Left forelimb (tissue), 1 donor: ENCODE measurements around the gene CDH13.

Experiments
- DNase-seq: peaks from one replicate; pipeline ENCODE4 v3.0.0-alpha.2; 2018; ENCODE audit warnings: low spot score

Gene CDH13

GRCh38 chr16:83302853-83303252 lies 676.1 kb downstream of the CDH13 start:
- DNase-seq: no peak

DNA sequence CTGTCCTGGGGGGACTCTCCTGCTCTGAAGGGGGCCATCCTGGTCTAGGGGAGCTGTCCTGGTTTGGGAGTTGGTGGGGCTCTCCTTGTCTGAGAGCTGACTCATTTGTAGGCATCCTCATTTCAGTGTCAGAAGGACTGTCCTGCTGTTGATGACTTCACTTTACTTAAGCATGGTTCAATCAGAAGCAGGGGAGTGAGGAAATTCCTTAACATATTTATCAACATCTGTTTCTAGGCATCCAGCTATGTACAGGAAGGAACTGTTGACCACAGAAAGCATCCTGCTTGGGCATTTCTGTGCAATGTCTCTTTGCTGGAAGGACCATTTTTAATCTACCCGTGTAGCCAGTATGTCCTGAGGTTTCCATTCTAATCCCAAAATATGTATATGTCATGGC lies 678.3 kb downstream of the CDH13 start:
- DNase-seq: no peak

DNA sequence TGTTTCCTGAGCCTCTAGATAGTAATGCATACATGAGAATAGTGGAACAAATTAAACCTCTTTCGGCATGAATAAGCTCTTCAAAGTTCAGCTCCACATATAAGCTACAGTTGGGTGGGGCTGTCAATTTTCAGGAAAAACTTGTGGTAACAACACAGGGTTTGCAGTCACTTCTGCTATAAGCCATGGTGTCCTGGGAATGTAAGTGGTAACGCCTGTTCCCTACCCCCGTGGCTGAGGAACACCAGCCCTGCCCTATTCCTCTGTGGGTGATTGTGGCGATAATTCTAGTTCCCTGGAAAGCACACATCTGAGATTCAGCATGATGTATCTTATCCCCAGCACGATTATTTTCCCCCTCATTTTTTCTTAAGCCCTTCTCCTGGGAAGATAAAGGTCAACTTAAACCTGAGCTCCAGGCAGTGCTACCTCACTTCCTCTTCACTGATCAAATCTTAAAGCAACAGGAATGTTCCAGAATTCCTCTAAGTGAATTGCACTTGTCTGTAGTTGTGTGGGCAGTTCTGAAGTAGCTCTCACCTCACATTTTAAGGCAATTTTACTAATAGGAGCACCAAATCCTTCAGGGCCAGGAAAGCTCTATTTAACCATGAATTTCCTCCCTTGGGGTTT lies 680.3 kb downstream of the CDH13 start:
- DNase-seq: no peak

- DNase-seq: no peak
Measured at GRCh38 chr16:83307594-83307992, 680.8 kb downstream of the CDH13 start.

DNA sequence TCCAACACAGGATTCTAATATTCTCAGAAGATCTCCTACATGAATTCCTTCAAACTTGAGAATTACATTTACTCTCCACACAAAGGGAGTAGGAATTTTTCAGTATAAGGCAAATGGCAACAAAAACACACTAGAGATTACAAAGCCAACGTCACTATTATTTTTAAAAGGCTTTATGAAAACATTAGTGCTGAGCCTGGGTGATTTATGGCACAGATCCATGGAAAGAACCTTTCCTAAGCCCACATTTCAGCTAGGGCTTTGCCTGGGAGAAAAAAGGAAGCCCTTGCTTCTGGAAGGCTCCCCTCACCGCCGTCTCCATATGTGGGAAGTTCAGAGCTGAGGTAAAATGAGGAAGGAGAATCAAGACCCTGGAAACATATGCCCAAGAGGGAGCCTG lies 681.6 kb downstream of the CDH13 start:
- DNase-seq: no peak

- no peak for DNase-seq
Measured at GRCh38 chr16:83310816-83311215, 684.0 kb downstream of the CDH13 start.

- DNase-seq: no peak
Measured at GRCh38 chr16:83312015-83312717, 685.4 kb downstream of the CDH13 start.

- no peak for DNase-seq
Measured at GRCh38 chr16:83312718-83313245, 686.0 kb downstream of the CDH13 start.

DNA sequence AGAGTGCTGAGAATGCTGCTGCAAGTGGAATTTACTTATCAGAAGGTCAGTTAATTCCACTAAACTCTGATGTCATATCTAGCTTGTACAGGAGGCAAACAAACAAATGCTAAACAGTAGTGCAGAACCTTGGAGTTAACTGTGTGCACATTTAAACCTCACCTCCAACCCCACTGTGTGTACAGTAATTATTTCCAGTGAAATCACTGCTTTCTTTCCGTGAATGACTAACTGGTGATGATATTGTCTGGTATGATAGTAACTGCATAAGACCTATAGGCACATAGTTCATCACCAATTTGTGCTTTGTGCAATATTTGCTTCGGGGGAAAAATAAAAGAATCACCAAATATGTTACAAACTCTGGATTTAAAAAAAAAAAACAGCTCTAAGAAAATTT lies 688.5 kb downstream of the CDH13 start:
- DNase-seq: no peak

- no peak for DNase-seq
Measured at GRCh38 chr16:83316458-83316857, 689.7 kb downstream of the CDH13 start.

DNA sequence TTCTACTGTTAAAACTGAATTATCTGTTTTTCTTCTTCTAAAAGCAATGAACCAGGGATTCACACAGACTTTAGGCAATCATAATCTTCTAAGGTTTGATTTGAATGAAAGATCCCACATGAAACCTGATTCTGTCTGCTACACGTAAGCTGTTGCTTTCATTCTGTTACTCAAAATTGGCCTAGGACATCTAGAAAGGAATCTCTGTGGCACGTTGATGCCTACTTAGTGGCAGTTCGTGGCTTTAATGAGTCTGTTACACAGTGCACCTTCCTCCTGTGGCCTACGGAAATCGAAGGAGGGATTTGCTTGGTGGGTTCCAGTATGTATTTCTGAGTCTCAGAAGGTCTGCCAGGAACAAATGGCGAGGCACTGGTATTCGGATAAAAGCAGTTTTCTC lies 691.6 kb downstream of the CDH13 start:
- no peak for DNase-seq

- no peak for DNase-seq
Measured at GRCh38 chr16:83328936-83329335, 702.2 kb downstream of the CDH13 start.

GRCh38 chr16:83329441-83329840 lies 702.7 kb downstream of the CDH13 start:
- DNase-seq: no peak

DNA sequence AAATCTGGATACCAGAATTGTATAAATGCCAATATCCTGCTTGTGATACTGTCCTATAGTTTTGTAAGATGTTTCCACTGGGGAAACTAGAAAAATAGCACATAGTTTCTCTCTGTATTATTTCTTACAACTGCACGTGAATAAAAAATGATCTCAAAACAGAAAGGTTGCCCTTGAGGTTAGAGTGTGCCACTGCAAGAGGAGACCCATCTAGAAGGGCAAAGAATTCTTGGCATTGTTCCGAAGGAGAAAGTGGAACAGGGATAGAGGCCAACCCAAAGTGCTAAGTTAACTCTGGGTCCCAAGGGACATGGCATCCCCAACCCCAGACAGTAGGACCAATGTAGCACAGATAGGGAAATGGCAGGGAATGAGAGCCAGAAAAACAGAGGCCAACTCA lies 703.5 kb downstream of the CDH13 start:
- no peak for DNase-seq

- DNase-seq: no peak
Measured at GRCh38 chr16:83335076-83335475, 708.3 kb downstream of the CDH13 start.

- no peak for DNase-seq
Measured at GRCh38 chr16:83336603-83337002, 709.8 kb downstream of the CDH13 start.

DNA sequence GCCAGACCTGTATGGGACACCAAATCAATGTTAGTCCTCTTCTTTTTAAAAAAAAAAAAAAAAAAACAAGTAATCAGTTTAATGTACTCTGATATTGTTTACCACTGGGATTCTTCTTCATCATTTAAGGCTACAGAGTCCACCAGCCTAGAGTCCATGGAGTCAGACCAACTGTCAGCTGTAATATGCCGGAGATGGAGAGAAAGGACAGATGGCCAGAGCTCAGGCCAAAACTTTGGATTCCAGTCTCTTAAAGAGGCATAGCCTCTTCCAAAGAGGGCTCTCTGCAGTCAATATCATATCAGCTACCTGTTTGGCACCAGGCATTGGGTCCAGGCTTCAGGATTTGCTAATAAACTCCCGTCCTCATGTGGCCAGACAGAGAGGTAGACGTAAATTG lies 711.4 kb downstream of the CDH13 start:
- DNase-seq: no peak

DNA sequence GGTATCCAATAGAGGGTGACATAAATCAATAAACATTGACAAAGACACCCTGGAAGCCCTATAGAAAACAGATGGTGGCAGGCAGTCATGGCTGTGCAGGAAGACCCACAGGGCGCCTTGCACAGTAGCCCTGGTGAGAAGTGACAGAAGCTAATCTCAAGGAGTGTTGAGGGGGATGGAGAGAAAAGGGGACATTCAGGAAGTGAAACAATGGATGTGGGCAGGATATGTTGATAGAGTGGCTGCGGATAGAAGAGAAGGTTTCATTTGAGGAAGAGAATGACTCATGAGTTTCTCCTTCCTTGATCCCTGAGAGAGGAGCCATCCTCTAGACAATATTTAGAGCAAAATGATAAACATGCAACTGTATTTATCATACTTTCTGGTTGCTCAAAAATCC lies 712.2 kb downstream of the CDH13 start:
- no peak for DNase-seq

GRCh38 chr16:83343935-83344366 lies 717.2 kb downstream of the CDH13 start:
- DNase-seq: no peak

GRCh38 chr16:83345846-83346640 lies 719.3 kb downstream of the CDH13 start:
- no peak for DNase-seq

DNA sequence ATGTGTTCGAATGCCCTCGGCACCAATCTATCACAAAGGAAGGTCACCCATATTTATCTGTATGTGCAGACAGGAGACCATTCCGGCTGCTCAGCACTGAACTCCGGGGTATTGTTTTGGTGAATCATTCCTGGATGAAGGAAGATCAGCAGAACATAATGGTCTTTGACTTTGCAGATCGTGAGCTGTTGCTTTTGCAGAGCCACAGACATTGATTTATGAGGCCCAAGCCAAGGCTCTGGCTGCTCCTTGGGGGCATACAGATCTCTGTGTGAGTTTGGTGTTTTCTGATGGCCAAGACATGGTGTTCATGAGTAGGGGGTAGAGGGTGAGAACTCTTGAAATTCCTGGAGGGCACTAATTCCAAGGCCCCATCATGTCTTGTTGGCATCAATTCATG lies 722.2 kb downstream of the CDH13 start:
- DNase-seq: no peak

DNA sequence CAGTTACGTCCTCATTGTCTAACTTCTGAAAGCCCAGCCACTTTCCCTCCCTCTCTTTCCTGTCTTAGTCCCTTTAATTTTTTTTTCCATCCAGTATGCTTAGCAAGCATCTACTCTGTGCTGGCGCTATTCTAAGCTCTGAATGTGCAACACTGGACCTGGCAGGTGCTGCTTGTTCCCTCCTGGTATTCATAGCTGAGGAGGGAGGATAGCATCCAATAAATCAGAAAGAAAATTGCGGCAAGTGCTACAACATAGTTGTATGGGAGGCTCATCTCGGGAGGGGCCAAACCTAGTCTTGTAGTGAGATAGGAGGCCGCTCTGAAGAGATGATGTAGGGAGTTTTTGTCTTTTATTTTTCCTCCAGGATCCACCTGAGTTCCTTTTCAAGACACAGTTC lies 723.7 kb downstream of the CDH13 start:
- DNase-seq: no peak

DNA sequence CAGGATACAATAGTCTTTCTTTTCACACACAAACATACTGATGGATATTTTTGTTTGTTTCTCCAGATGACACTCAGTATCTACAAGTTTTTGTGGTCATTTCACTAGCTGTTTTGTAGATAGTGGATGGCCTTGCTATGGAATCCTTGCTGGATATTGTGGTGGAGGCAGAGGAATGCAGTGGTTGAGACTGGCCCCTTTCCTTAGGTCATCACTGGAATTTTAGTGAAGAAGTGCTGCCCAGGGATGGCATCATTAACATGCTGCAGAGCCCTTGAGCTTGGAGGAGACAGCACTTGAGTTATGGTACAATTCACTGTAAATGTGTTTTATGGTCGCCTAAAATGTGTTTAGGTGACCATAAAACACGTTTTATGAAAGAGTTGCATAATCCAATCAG lies 725.1 kb downstream of the CDH13 start:
- no peak for DNase-seq
